ENCODE data around the gene CLEC12A.
"Not testable (repeated sequence)": the region's sequence is repeated elsewhere in the genome, so short reads cannot be mapped to it uniquely, and the experiment has no call there.

CLEC12A gene

GRCh38 chr12:9973949-9974348 is 2.7 kb downstream of the CLEC12A start:
- DNase-seq, result no peak

GRCh38 chr12:9974731-9975130 is 3.5 kb downstream of the CLEC12A start:
- DNase-seq, result not testable (repeated sequence)

GRCh38 chr12:9975614-9976013 is 4.4 kb downstream of the CLEC12A start:
- DNase-seq, result no peak

GRCh38 chr12:9976626-9977025 is 5.4 kb downstream of the CLEC12A start:
- DNase-seq, result not testable (repeated sequence)

GRCh38 chr12:9977916-9978315 is 6.7 kb downstream of the CLEC12A start:
- no peak for DNase-seq

- DNase-seq, result no peak
Measured at GRCh38 chr12:9980126-9980525, 8.9 kb downstream of the CLEC12A start.

GRCh38 chr12:9991876-9992275 is 20.7 kb downstream of the CLEC12A start:
- no peak for DNase-seq

- DNase-seq, result no peak
Measured at GRCh38 chr12:9992296-9992695, 21.1 kb downstream of the CLEC12A start.

- DNase-seq, result no peak
Measured at GRCh38 chr12:9999016-9999415, 27.8 kb downstream of the CLEC12A start, which contains the start of gene CLEC1B. CLEC1B (minus strand) TSS chr12:9999121; CDS start chr12:9999100, 21 bp downstream.

- DNase-seq, result no peak
Measured at GRCh38 chr12:10001171-10001776, 30.1 kb downstream of the CLEC12A start.

GRCh38 chr12:10012630-10013330 is 41.6 kb downstream of the CLEC12A start:
- no peak for DNase-seq

- DNase-seq, result no peak
Measured at GRCh38 chr12:10015450-10015849, 44.2 kb downstream of the CLEC12A start.

- DNase-seq, result peak in 2 of 3 experiments; percentile 26 to 78
Measured at GRCh38 chr12:10016881-10017280, 45.7 kb downstream of the CLEC12A start.

GRCh38 chr12:10018386-10018785 is 47.2 kb downstream of the CLEC12A start:
- DNase-seq, result no peak

- DNase-seq, result no peak
Measured at GRCh38 chr12:10021342-10021741, 50.1 kb downstream of the CLEC12A start.

GRCh38 chr12:10025236-10025635 is 54.0 kb downstream of the CLEC12A start:
- DNase-seq, result no peak

GRCh38 chr12:10026666-10027065 is 55.5 kb downstream of the CLEC12A start:
- not testable (repeated sequence) for DNase-seq

GRCh38 chr12:10027311-10027710 is 56.1 kb downstream of the CLEC12A start:
- no peak for DNase-seq

GRCh38 chr12:10027721-10028120 is 56.5 kb downstream of the CLEC12A start:
- no peak for DNase-seq

- no peak for DNase-seq
Measured at GRCh38 chr12:10030446-10030845, 59.2 kb downstream of the CLEC12A start, which contains the start of gene CLEC9A. CLEC9A (plus strand) TSS chr12:10030682; CDS start chr12:10052688, 22,006 bp downstream.

- DNase-seq, result no peak
Measured at GRCh38 chr12:10031321-10031720, 60.1 kb downstream of the CLEC12A start.

GRCh38 chr12:10031771-10032175 is 60.6 kb downstream of the CLEC12A start:
- DNase-seq, result no peak

GRCh38 chr12:10033783-10034545 is 62.8 kb downstream of the CLEC12A start:
- DNase-seq, result peak in 1 of 3 experiments; percentile 27

Data from NCI-H1417 (cell line).